Stimulated activated CD4-positive, alpha-beta T cell treated with anti-CD3 and anti-CD28 coated beads, Interleukin-1b, Interleukin-23, amount 100 ng/mL, for 1 hour (primary cell): ENCODE measurements around the gene C17orf58.
"Not testable (repeated sequence)": the region's sequence is repeated elsewhere in the genome, so short reads cannot be mapped to it uniquely, and the experiment has no call there.

Experiments
- DNase-seq, 2 donors: peaks; one replicate each; pipeline ENCODE4 v3.0.0-alpha.2; 2020; ENCODE audit warnings: low read depth in 2 of 2

C17orf58 gene

DNA sequence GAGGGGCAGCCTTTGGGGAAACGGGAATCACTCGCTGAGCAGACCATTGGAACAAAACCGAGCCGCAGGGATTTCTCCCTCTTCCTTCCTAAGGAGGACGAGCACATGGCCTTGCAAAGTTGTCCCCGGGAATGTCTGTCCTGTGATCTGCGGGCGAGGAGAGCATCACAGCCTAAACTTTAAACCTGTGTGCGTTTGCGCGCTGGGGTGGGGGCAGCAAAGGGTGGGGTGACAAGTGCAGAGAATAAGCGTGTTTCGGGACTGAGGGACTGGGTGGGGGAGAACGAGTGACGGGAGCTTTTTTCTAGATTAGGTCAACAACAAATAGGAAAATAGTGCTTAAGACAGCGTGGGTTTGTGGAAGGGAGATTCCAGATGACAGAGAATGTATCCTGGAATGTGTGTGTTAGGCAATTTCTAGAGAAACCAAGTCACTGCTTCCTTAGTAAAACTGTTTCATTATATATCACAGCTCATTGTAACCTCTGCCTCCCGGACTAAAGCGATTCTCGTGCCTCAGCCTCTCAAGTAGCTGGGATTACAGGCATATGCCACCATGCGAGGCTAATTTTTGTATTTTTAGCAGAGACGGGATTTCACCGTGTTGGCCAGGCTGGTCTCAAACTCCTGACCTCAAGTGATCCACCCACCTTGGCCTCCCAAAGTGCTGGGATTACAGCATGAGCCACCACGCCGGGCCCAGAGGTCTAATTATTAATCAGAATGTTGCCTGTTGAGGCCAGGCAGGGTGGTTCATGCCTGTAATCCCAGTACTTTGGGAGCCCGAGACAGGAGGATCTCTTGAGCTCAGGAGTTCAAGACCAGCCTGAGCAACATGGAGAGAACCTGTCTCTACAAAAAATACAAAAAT is at the start of gene C17orf58:
C17orf58 (minus strand) TSS at position 169 of the 871 bp plus-strand sequence. CDS start 271 bp downstream, outside the sequence.
- DNase-seq = not testable (repeated sequence)

DNA sequence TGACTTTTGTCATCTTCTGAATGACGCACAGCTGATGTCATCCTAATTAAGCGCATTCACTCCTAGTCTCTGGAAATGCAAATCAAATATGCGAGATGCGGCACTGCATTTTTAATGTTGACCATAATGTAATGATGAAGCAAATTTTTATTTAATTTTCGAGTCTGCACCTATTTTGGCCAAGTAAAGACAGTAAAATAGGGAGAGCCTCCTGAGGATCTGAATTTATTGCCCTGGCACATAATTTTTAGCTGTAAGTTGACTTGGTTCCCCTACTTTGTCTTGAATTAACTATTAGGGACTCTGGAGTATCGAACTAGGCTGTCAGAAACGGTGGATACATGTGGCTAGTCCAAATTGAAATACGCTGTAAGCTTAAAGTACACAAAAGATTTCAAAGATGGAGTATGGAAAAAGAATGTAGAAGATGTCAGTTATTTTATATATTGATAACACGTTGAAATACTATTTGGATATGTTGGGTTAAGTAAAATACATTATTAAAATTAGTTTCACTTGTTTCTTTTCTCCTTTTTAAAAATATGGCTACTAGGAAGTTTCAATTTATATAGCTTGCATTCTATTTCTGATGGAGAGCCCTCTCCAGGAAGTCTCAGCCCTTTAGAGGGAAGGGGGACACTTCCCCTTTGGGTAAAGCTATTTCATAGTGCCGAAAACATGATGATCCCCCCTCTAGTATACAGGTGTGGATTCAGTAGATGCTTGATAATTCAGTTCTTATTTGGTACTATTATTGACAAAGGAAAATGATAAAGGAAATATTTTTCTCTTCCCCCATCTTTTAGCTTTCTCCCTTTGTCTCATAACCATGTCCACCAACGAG is 40.3 kb upstream of the C17orf58 start:
- DNase-seq = no peak

DNA sequence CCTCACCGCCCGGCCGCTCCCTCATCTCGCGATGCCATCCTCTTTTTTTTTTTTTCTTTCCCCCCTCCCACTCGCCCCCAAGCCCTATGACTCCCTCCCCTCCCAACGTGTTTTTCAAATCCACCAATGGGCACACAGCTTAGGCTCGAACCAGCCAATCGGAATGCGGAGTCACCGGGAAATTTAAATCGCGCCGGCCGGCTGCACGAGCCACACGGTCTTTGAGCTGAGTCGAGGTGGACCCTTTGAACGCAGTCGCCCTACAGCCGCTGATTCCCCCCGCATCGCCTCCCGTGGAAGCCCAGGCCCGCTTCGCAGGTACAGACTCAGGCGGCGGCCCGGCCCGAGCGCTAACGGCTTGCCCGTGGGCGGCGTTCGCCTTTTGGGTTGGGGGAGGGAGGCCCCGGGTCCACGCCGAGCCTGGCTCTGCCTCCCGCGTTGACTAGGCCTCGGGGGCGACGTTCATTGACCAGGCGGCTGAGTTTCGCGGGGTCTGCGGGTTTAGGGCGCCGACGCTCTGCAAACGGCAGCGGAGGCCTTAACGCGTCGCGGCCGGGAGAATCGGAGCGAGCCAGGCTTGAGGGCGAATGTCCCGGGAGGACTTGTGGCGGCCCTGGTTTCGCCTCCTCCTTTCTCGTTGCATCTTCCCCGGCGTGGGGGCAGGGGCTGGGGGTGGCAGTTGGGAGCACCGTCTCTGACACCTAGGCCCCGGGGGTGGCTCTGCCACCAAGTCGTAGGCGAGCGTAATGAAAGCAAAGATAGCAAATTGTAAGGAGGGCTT is 39.4 kb upstream of the C17orf58 start, which contains the start of gene KPNA2:
KPNA2 (plus strand) TSS at position 213 of the 781 bp plus-strand sequence. CDS start 1,398 bp downstream, outside the sequence.
- DNase-seq = peak; percentile 74 to 79

DNA sequence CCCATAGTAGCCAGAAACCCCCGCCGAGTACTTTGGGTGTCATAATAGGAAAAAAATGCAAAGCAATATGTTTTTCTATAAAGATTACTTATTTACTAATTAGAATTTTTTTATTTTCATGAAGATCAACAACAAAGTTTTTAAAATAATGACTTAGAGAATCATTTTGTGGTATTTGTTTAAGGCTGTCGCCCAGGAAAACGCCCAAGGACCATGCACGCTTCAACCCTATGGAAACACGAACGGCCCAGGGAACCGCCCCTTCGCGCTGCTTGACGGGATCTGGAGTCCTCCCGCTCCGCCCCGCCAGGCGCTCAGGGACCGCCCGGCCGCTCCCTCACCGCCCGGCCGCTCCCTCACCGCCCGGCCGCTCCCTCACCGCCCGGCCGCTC is 38.9 kb upstream of the C17orf58 start:
- DNase-seq = peak; percentile 73 to 75

DNA sequence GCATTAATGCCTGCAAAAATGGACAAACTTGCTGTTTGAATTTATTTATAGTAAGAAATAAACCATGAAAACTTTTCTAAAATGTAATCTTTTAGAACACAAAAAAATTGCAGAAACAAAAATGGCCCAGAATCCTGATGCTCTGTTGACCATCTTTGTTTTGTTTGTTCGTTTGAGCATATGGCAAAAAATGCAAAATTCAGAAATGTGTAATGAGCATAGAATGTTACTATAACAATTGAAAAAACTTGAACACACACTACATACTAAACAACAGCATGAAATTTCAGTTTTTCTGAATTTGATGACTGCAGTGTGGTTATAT is 38.1 kb upstream of the C17orf58 start:
- DNase-seq = no peak

DNA sequence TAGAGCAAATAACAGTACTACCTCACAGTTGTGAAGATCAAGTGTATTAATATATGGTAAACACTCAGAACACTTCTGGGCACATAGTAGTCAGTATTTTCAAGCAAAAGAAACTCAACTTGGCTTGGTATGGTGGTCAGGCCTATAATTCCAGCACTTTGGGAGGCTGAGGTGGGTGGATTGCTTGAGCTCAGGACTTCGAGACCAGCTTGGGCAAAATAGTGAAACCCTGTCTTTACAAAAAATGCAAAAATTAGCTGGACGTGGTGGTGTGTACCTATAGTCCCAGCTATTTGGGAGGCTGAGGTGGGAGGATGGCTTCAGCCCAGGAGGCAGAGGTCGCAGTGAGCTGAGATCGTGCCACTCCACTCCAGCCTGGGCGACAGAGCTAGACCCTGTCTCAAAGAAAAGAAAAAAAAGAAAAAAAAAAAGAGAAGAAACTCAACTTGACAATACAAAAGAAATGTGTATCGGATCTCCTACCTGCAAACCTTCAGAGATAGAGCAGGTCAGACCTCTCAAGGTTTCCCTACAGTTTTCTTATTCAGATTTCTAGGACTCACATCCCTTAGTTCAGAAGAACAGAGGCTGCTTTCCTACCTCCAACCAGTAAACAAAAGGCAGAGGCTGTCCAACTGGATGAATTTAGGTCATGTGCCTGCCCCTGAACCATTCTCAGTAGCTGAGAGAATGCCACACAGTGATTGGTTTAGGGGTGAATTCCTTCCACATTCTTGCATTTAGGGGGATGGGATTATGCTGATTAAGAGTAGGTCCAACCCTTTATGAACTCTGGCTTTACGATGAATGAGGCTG is 37.6 kb upstream of the C17orf58 start:
- DNase-seq = no peak

DNA sequence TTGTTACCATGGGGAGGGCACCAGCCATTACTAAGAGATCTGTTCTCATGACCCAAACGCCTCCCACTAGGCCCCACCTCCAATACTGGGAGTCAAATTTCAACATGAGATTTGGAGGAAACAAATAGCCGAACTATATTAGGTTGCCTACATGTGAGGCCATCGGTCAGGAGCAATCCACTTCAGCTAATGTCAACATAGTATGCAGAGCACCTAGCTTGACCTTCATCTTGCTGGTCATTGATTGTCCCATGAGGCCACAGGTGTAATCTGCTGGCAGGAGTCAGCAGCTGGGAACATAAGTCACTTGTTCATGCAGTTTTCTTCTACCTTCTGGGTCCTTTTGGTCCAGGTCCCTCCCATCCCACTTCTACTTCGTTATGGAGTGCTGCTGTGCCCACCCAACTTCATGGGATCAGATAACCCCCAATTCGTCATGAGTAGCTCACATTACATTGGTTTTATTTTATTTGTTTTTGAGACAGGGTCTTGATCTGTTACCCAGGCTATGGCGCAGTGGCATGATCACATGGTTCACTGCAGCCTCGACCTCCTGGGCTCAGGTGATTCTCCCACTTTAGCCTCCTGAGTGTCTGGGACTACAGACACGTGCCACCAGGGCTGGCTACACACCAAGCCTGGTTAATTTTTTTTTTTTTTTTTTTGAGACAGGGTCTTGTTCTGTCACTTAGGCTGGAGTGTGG is 33.4 kb upstream of the C17orf58 start:
- no peak for DNase-seq

DNA sequence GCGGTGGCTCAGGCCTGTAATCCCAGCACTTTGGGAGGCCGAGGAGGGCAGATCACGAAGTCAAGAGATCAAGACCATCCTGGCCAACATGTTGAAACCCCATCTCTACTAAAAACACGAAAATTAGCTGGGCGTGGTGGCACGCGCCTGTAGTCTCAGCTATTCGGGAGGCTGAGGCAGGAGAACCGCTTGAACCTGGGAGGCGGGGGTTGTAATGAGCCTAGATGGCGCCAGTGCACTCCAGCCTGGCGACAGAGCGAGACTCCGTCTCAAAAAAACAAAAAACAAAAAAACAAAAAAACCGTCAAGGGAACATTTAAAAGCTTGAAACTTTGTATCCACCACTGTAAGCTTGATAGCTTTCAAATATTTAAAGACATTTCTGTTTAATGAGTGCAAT is 26.3 kb upstream of the C17orf58 start:
- not testable (repeated sequence) for DNase-seq

DNA sequence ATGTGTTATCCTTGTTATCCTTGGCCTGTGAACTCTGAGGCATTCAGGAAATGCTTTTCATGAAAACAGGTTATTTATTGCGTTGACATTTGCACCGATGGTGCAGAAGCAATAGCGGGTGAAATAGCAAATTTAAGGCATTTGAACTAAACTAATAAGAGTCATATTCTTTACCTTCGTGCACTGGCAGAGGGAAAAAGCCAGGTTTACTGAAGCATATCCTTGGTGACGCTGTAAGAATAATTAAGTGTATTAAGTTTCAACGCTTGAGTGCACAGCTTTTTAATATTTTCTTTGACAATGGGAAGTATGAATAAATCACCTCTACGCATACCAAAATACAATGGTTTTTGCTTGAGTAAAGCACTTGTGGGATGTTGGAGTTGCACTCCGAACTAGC is 25.7 kb upstream of the C17orf58 start:
- no peak for DNase-seq

DNA sequence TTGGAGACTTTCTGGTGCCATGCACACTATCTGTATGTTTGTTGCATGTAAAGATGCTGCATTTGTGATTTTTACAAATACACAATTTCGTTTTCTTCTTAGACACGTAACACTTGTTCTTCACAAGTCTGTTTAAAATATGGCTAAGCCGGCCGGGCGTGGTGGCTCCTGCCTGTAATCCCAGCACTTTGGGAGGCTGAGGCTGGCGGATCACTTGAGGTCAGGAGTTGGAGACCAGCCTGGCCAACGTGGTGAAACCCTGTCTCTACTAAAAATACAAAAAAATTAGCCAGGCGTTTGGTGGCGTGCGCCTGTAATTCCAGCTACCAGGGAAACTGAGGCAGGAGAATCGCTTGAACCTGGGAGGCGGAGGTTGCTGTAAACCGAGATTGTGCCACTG is 24.5 kb upstream of the C17orf58 start:
- DNase-seq = not testable (repeated sequence)

DNA sequence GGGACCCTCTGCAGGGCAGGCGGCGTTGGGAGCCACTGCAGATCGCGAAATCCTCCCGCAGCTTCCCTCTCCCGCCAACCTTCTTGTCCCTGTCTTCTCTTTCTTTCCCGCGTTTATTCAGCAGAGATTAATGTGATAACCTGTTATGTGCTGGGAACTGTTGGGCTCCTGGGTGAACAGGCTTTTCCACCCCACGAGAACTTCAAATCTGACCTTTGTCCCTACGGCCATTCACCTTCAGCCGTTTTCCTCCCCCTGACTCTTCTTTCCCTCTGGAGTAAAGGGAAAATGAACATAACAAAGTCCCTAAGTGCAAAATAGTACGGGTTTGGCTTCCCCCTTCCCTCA is 24.1 kb upstream of the C17orf58 start:
- DNase-seq = no peak

DNA sequence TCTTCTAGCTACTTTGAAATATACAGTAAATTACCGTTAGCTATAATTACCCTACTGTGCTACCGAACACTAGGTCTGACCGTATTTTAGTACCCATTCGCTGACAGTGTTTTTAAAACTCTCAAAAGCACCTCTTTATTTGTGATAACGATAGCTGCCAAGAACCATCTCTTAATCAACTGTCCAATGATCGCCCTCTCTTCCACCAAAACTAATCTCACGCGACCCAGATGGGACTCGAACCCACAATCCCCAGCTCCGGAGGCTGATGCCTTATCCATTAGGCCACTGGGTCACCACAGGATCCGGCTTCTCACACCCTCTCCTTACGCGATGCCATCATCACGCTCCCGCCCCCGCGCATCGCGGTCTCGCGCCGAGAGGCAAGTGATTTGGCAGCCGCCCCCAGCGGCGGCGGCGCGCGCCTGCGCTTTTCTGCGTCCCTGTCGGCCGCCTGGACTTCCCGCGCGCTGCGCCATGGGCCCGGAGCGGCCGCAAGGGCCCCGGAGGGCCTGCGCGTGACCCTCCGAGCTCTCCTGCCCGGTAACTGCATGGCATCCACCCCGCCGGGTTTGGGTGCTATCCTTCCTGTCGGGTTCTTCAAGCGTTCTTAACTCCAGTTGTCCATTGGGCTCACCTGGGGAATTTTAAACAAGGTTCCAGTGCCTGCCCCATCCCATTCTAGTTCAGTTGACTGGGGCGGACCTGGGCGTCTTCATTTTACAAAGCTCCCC is 23.6 kb upstream of the C17orf58 start:
- DNase-seq = peak; percentile 94 to 99

DNA sequence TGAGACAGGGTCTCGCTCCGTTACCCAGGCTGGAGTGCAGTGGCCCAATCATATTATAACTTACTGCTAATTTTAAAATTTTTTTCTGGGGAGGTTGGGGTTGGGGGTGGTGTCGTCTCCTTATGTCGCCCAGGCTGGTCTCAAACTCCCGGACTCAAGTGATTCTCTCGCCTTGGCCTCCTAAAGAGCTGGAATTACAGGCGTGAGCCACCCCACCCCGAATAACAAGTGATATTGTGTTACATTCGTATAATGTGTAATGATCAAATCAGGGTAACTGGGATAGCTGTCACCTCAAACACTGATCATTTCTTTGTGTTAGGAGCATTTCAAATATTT is 23.0 kb upstream of the C17orf58 start:
- no peak for DNase-seq

DNA sequence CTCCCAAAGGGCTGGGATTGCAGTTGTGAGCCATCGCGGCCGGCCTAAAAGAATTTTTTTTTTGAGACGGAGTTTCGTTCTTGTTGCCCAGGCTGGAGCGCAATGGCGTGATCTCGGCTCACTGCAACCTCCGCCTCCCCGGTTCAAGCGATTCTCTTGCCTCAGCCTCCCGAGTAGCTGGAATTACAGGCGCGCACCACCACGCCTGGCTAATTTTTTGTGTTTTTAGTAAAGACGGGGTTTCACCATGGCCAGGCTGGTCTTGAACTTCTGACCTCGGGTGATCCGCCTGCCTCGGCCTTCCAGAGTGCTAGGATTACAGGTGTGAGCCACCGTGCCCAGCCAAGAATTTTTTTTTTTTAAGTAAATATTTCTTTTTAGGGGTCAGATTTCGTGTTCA is 22.2 kb upstream of the C17orf58 start:
- not testable (repeated sequence) for DNase-seq

DNA sequence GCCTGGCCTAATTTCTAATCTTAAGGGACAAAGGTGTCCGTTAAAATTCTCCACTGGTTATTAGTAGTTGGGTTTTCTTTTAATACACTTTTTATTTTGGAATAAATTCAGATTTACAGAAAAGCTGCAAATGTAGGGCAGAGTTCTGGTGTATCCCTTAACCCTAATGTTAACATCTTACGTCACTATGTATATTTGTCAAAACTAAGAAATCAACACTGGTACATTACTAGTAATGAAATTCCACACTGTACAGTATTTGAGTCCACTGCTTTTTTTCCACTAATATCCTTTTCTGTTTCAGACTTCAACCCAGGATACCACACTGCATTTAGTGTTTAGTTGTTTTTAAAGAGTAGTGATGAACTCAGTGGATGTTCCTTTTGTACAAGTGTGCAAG is 20.6 kb upstream of the C17orf58 start:
- no peak for DNase-seq

DNA sequence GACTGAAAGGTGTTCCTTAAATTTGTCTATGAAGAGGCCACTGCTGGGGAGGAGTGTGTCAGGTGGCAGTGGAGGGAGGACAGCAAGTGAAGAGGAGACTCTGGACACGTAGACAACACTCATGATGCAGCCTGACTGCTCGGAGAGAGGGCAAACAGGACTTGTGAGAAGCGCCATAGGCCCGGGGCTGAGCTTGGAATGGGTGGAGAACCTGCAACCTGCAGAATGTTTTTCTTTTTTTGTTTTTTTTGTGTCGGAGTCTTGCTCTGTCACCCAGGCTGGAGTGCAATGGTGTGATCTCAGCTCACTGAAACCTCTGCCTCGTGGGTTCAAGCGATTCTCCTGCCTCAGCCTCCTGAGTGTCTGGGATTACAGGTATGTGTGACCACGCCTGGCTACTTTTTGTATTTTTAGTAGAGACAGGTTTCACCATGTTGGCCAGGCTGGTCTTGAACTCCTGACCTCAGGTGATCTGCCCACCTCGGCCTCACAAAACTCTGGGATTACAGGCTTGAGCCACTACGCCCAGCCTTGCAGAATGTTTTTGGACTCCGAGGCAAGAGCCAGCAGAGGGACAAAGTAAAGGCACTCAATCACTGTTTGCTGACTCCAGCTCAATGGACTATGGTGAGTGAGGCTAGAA is 18.9 kb upstream of the C17orf58 start:
- no peak for DNase-seq

DNA sequence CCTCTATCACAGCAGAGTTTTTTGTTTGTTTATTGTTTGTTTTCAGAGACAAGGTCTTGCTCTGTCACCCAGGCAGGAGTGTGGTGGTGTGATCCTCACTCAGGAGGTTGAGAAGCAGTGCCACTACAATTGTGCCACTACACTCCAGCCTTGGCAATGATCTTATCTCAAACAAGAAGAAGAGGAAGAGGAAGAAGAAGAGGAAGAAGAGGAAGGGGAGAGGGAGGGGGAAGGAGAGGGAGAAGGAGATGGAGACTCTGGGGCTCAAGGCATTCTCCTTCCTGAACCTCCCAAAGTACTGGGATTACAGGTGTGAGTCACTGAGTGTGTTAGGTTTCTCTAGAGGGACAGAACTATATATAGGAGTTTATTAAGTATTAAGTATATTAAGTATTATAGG is 17.1 kb upstream of the C17orf58 start:
- DNase-seq = no peak

DNA sequence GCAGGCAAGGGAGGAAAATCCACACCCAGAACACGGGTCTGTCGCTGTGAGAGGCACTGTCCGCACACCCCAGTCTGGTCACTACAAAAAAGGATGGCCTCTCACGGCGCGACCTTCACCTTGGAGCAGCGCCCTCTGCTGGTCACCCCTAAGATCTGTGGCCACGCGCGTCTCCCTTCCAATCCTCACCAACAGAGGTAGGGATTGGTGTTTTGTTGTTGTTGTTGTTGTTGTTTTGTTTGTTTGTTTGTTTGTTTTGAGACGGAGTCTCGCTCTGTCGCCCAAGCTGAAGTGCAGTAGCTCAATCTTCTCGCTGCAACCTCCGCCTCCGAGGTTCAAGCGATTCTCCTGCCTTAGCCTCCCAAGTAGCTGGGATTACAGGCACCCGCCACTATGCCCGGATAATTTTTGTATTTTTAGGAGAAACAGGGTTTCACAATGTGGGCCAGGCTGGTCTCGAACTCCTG is 15.0 kb upstream of the C17orf58 start:
- peak; percentile 12 to 46 for DNase-seq

DNA sequence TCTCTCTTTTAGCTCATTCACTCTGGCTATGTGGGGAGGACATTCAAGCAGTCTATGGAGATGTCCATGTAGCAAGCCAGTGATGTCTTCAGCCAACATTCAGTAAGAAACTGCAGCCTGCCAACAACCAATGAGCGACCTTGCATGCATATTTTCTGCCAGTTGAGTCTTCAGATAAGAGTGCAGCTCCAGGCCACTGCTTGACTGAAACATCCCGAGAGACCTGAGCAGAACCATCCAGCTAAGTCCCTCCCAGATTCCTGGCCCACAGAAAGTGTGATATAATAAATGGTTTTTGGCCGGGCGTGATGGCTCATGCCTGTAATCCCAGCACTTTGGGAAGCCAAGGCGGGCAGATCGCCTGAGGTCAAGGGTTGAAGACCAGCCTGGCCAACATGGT is 10.5 kb upstream of the C17orf58 start:
- DNase-seq = no peak
